ENCODE measurements around the gene REEP5. TPM values are rescaled to one million over a fixed set of nuclear protein-coding genes. Genes with fewer than 3 reads are reported as not detected.
A peak's percentile ranks its signal among the peaks of the same experiment; 100 is the strongest.

REEP5 gene
- total RNA-seq, 2 donors from 2014 or later: 38.1 to 46.5 TPM

DNA sequence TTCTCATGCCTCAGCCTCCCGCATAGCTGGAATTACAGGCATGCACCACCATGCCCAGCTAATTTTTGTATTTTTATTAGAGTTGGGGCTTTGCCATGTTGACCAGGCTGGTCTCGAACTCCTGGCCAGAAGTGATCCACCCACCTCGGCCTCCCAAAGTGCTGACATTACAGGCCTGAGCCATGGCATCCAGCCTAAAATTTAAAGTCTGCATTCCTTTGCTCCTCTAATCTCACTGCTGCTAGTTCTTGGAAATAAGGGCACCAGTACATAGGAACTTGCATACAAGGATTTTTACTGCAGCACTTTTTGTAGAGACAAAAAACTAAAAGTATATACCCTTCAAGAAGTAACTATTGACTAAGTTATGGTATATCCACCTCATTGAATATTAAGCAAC lies 34.6 kb upstream of the REEP5 start:
- DNase-seq: no peak
- Mint-ChIP-seq H3K27ac (peak overlapping the region; percentile 19), H3K4me1 (peaks cover 12% of the 10 kb centered on the region), H3K27me3 (no peaks in the 10 kb centered on the region), H3K36me3 (ENCODE audit: low read depth) (peaks cover 3% of the 10 kb centered on the region), H3K4me3 (no peak overlapping the region)
- H3K9me3 ChIP-seq (ENCODE audit: control insufficient read depth, low read length, poor library complexity, severe bottlenecking): no peaks in the 10 kb centered on the region
- no peak for ATAC-seq

DNA sequence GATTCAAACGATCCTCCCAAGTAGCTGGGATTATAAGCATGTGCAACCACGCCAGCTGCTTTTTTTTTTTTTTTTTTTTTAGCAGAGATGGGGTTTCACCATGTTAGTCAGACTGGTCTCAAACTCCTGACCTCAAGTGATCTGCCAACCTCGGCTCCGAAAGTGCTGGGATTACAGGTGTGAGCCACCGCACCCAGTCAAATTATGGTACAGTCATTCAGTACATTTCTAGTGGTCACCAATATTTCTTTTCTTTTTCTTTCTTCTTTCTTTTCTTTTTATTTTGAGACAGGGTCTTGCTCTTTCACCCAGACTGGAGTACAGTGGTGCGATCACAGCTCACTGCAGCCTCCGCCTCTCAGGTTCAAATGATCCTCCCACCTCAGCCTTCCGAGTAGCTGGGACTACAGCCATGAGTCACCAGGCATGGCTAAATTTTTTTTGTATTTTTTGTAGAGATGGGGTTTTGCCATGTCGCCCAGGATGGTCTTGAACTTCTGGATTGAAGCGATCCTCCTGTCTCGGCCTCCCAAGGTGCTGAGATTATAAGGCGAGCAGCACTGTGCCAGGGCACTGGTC lies 29.2 kb upstream of the REEP5 start:
- Mint-ChIP-seq H3K4me1 (peaks cover 5% of the 10 kb centered on the region), H3K27ac (no peak overlapping the region), H3K4me3 (peak overlapping the region; percentile 3), H3K27me3 (no peaks in the 10 kb centered on the region), H3K36me3 (ENCODE audit: low read depth) (no peaks in the 10 kb centered on the region)
- no peak for DNase-seq
- no peak for ATAC-seq
- no peaks in the 10 kb centered on the region for H3K9me3 ChIP-seq (ENCODE audit: control insufficient read depth, low read length, poor library complexity, severe bottlenecking)

DNA sequence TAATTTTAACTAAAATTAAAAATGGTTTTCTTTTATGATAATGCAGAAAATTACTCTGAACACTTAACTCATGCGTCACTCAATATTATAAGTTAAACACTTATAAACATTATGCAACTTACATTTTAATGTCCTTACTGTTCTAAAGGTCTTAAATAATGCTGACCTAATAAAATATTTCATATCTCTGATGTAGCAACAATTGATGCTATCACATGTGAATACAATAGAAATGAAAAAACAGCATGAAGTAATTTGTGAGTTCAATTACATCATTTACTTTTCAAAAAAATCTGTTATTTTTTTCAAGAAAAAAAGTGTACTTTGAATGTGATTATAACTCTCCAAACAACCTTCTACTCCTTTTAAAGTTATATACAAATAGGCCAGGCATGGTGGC lies 26.4 kb upstream of the REEP5 start:
- ATAC-seq (no peak), DNase-seq (no peak)
- no peak overlapping the region for H3K4me3 Mint-ChIP-seq
- H3K4me1 Mint-ChIP-seq: peaks cover 9% of the 10 kb centered on the region
- no peaks in the 10 kb centered on the region for H3K36me3 Mint-ChIP-seq (ENCODE audit: low read depth)
- H3K27ac Mint-ChIP-seq: no peak overlapping the region
- no peaks in the 10 kb centered on the region for H3K27me3 Mint-ChIP-seq
- no peaks in the 10 kb centered on the region for H3K9me3 ChIP-seq (ENCODE audit: control insufficient read depth, low read length, poor library complexity, severe bottlenecking)

DNA sequence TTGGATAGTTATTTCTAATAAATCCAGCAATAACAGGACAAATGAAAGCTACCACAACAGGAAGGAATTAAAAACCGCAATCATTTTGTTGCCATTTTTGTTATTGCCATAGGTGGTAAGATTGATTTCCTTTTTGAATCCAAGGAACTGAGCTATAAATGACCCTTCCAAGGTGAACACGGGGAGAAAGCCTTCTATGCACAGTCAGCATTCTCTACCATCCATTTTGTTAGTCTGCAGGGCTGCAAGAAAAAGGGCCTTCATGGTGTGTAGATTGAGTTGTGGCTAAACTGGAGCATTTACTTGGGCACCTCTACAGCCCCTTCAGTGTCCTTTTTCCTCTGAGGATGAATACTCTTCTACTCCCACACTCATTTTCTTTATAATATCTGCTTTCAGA lies 18.6 kb upstream of the REEP5 start:
- Mint-ChIP-seq H3K27ac (no peak overlapping the region), H3K27me3 (no peaks in the 10 kb centered on the region), H3K36me3 (ENCODE audit: low read depth) (no peaks in the 10 kb centered on the region), H3K4me1 (peaks cover 2% of the 10 kb centered on the region), H3K4me3 (no peak overlapping the region)
- H3K9me3 ChIP-seq (ENCODE audit: control insufficient read depth, low read length, poor library complexity, severe bottlenecking): no peaks in the 10 kb centered on the region
- ATAC-seq: no peak
- DNase-seq: no peak

DNA sequence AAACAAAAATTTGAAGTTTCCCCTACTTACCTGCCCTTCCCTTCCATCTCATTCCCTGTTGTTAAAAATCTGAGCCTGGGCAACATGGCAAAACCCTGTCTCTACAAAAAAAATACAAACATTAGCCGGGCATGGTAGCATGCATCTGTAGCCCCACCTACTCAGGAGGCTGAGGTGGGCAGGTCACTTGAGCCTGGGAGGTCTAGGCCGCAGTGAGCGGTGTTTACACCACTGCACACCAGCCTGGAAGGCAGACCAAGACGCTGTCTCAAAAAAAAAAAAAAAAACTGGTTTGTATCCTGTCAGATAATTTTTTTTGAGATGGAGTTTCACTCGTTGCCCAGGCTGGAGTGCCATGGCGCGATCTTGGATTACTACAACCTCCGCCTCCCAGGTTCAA lies 16.3 kb upstream of the REEP5 start:
- H3K27me3 Mint-ChIP-seq: no peaks in the 10 kb centered on the region
- no peaks in the 10 kb centered on the region for H3K9me3 ChIP-seq (ENCODE audit: control insufficient read depth, low read length, poor library complexity, severe bottlenecking)
- ATAC-seq (no peak), DNase-seq (no peak)
- peaks cover 2% of the 10 kb centered on the region for H3K4me1 Mint-ChIP-seq
- H3K27ac Mint-ChIP-seq: no peak overlapping the region
- no peaks in the 10 kb centered on the region for H3K36me3 Mint-ChIP-seq (ENCODE audit: low read depth)
- H3K4me3 Mint-ChIP-seq: no peak overlapping the region

DNA sequence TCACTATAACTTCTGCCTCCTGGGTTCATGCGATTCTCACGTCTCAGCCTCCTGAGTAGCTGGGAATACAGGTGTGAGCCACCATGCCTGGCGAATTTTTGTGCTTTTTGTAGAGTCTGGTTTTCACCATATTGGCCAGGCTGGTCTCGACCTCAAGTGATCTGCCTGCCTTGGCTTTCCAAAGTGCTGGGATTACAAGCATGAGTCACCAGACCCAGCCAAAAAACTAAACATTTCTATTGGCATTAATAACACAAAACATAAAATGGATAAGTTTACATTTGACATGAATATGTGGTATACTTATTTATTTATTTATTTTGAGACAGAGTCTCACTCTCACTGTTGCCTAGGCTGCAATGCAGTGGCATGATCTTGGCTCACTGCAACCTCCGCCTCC lies 13.6 kb upstream of the REEP5 start:
- Mint-ChIP-seq H3K36me3 (ENCODE audit: low read depth) (no peaks in the 10 kb centered on the region), H3K27me3 (no peaks in the 10 kb centered on the region), H3K4me1 (peaks cover 13% of the 10 kb centered on the region), H3K4me3 (no peak overlapping the region), H3K27ac (no peak overlapping the region)
- ATAC-seq (no peak), DNase-seq (no peak)
- H3K9me3 ChIP-seq (ENCODE audit: control insufficient read depth, low read length, poor library complexity, severe bottlenecking): no peaks in the 10 kb centered on the region

DNA sequence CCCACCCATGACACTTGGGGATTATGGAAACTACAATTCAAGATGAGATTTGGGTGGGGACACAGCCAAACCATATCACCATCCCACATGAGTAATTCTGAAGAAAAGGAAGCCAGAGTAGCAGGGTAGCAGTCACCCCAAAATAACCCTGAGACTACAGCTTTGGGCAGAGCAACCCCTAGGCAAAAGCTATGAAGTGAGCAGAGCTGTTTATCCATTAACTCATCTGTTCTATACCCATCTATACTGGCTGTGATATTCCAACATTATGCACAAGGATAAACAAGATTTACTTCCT lies 12.3 kb upstream of the REEP5 start:
- ATAC-seq (no peak), DNase-seq (no peak)
- H3K27me3 Mint-ChIP-seq: no peaks in the 10 kb centered on the region
- no peaks in the 10 kb centered on the region for H3K36me3 Mint-ChIP-seq (ENCODE audit: low read depth)
- no peak overlapping the region for H3K4me3 Mint-ChIP-seq
- H3K4me1 Mint-ChIP-seq: peaks cover 23% of the 10 kb centered on the region
- H3K9me3 ChIP-seq (ENCODE audit: control insufficient read depth, low read length, poor library complexity, severe bottlenecking): no peaks in the 10 kb centered on the region
- no peak overlapping the region for H3K27ac Mint-ChIP-seq

DNA sequence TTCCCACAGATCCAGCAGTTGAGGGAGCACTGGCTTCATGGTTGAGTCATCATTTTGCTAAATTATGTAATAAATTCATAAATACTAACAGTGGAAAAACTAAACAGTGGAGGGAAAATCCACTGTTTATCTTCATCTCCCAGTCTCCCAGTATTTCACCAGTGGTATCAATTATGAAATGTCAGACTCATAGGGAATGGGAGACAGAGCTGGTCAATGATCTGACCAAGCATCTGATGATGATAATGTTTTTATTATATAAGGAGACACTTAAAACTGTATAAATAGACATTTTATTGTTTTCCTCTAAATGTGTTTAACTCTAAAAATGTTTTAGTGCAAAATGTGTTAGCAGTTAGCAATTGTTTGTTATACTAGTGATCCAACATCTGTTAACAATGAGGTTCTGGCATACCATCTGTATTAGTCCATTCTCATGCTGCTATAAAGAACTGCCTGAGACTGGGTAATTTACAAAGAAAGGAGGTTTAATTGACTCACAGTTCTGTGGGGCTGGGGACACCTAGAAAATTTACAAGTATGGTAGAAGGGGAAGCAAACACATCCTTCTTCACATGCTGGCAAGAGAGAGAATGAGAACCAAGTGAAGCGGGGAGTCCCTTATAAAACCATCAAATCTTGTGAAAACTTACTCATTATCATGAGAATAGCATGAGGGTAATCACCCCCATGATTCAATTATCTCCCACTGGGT lies 11.8 kb upstream of the REEP5 start:
- ATAC-seq: no peak
- no peaks in the 10 kb centered on the region for H3K36me3 Mint-ChIP-seq (ENCODE audit: low read depth)
- no peak overlapping the region for H3K27ac Mint-ChIP-seq
- H3K9me3 ChIP-seq (ENCODE audit: control insufficient read depth, low read length, poor library complexity, severe bottlenecking): no peaks in the 10 kb centered on the region
- H3K27me3 Mint-ChIP-seq: no peaks in the 10 kb centered on the region
- H3K4me3 Mint-ChIP-seq: no peak overlapping the region
- peaks cover 26% of the 10 kb centered on the region for H3K4me1 Mint-ChIP-seq
- DNase-seq: no peak

DNA sequence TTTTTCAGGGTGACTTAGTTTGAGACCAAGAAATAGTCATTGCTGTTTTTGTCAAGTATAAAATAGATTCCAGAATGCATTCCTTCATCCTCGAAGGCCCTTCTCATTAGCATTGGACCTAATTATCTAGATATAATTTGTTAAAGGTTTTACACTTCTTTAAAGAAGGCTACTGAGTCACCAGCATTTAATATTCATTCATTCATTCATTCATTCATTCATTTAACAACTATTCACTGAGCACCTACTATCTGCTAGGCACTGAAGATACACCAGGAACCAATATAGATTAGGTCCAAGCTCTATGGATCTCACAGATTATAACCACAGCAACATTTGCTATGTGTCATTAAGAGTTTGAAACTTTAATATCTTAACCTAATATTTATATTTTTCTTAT lies 11.1 kb upstream of the REEP5 start:
- Mint-ChIP-seq H3K4me1 (peaks cover 32% of the 10 kb centered on the region), H3K4me3 (no peak overlapping the region), H3K27me3 (no peaks in the 10 kb centered on the region), H3K27ac (no peak overlapping the region), H3K36me3 (ENCODE audit: low read depth) (no peaks in the 10 kb centered on the region)
- H3K9me3 ChIP-seq (ENCODE audit: control insufficient read depth, low read length, poor library complexity, severe bottlenecking): no peaks in the 10 kb centered on the region
- DNase-seq: no peak
- ATAC-seq: no peak

DNA sequence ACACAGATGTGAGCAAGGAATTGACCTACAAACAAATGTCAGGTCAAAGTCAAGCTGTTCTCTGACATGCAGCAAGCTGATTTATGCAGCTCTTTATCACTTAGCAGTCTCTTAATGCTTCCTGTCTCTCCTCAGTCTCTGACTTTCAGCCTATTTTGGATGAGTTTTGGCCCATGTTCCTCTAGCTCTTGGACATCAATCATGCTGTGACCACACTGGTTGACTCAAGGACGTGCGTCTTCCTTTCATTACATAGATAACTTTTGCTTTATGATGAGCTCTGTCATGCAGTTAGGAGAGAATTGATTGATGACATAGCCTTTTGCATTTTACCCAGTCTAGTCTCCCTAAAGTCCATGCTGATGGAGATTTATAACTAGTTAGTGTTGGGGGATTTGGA lies 9.4 kb upstream of the REEP5 start:
- Mint-ChIP-seq H3K27me3 (no peaks in the 10 kb centered on the region), H3K27ac (no peak overlapping the region), H3K36me3 (ENCODE audit: low read depth) (no peaks in the 10 kb centered on the region), H3K4me1 (peaks cover 40% of the 10 kb centered on the region), H3K4me3 (no peak overlapping the region)
- DNase-seq (no peak), ATAC-seq (no peak)
- no peaks in the 10 kb centered on the region for H3K9me3 ChIP-seq (ENCODE audit: control insufficient read depth, low read length, poor library complexity, severe bottlenecking)

DNA sequence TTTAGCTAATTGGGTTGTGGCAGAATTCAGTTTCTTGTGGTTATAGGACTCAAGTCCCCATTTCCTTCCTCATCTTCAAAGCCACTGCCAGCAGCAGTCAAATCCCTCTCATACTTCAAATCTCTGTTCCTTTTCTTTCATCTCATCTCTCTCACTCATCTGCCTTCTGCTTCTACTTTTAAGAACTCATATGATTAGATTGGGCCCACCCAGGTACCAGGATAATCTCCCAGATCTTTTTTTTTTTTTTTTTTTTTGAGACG lies 8.0 kb upstream of the REEP5 start:
- Mint-ChIP-seq H3K4me3 (peak overlapping the region; percentile 63), H3K4me1 (peaks cover 40% of the 10 kb centered on the region)

DNA sequence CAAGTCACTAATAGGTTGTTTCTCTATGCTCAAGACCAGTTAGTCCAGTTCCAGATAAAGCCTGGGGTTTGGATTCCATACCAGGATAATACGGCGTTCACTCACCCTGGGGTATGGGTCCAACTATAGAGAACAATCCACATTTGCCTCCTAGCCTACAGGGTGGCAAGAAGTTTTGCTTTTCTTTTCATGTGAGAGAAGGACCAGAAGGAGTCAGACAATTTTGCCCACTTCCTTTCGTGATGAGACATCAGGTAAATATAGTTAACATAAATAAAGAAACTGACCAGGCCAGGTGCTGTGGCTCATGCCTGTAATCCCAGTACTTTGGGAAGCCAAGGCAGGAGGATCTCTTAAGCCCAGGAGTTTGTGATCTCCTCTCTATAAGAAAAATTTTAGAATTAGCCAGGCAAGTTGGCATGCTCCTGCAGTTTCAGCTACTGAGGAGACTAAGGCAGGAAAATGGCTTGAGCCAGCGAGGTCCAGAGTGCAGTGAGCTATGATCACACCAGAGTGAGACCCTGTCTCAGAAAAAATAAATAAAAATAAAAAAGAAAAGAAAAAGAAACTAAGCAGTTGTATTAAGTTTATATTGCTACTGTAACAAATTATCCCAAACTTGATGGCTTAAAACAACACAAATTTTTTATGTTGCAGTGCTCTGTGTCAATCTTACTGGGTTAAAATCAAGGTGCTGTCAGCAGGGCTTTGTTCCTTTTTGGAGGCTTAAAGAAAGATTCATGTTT lies 7.5 kb upstream of the REEP5 start:
- Mint-ChIP-seq H3K4me3 (peak overlapping the region; percentile 79), H3K36me3 (ENCODE audit: low read depth) (no peaks in the 10 kb centered on the region), H3K4me1 (peaks cover 40% of the 10 kb centered on the region), H3K27me3 (no peaks in the 10 kb centered on the region), H3K27ac (peak overlapping the region; percentile 79)
- ATAC-seq: peak; percentile 34
- H3K9me3 ChIP-seq (ENCODE audit: control insufficient read depth, low read length, poor library complexity, severe bottlenecking): no peaks in the 10 kb centered on the region
- no peak for DNase-seq

More for the DNA sequence above, 8.0 kb upstream of the REEP5 start:
- ATAC-seq: peak; percentile 91
- no peaks in the 10 kb centered on the region for H3K27me3 Mint-ChIP-seq
- H3K9me3 ChIP-seq (ENCODE audit: control insufficient read depth, low read length, poor library complexity, severe bottlenecking): no peaks in the 10 kb centered on the region
- no peaks in the 10 kb centered on the region for H3K36me3 Mint-ChIP-seq (ENCODE audit: low read depth)
- DNase-seq: no peak
- peak overlapping the region; percentile 79 for H3K27ac Mint-ChIP-seq

DNA sequence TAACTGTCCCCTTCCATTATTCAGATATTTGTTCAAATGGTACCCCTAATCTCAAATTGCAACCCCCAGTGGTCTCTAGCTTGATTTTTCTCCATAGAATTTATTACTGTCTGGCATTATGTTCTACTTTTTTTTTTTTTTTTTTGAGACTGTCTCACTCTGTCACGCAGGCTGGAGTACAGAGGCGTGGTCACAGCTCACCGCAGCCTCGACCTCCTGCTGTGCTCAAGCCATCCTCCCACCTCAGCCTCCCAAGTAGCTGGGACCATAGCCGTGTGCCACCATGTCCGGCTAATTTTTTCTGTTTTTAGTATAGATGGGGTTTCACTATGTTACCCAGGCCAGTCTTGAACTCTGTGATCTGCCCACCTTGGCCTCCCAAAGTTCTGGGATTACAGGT lies 2.0 kb upstream of the REEP5 start:
- no peak for ATAC-seq
- H3K9me3 ChIP-seq (ENCODE audit: control insufficient read depth, low read length, poor library complexity, severe bottlenecking): no peaks in the 10 kb centered on the region
- peaks cover 42% of the 10 kb centered on the region for H3K4me1 Mint-ChIP-seq
- DNase-seq: no peak
- H3K4me3 Mint-ChIP-seq: peak overlapping the region; percentile 98
- peaks cover 3% of the 10 kb centered on the region for H3K36me3 Mint-ChIP-seq (ENCODE audit: low read depth)
- peak overlapping the region; percentile 94 for H3K27ac Mint-ChIP-seq
- no peaks in the 10 kb centered on the region for H3K27me3 Mint-ChIP-seq

Measured in T-helper 17 cell (primary cell).